ENCODE results near the gene ASB9. TPM values are rescaled to one million over a fixed set of nuclear protein-coding genes. Genes with fewer than 3 reads are reported as not detected.
"Not testable (repeated sequence)": the region's sequence is repeated elsewhere in the genome, so short reads cannot be mapped to it uniquely, and the experiment has no call there.

The ASB9 gene
- total and polyA plus RNA-seq, 2 of the 8 experiments (the other 6 are each of a cell fraction or from before 2014, with no cell fraction given), result 0.54 to 1.2 TPM

GRCh38 chrX:15305899-15306298, 36.0 kb upstream of the ASB9 start:
- POLR2A ChIA-PET (ENCODE audit: partially characterized antibody), result not testable (repeated sequence)

More at GRCh38 chrX:15305899-15306298, 36.0 kb upstream of the ASB9 start:
- H4K5ac ChIP-seq (ENCODE audit: insufficient read length, low read depth, low read length); H3K14ac ChIP-seq (ENCODE audit: insufficient read length); H3K4ac ChIP-seq (replicated peaks; ENCODE audit: insufficient read length, low read depth, low read length); H3K4me1 ChIP-seq (replicated peaks in 1 of 4; ENCODE audit: control insufficient read depth in 3 of 4, insufficient read depth in 4 of 4, low read length in 3 of 4); H4K8ac ChIP-seq (ENCODE audit: extremely low read depth, insufficient read depth, low read length); H2BK120ac ChIP-seq (replicated peaks; ENCODE audit: low read depth, low read length); H3K36me3 ChIP-seq (ENCODE audit: control insufficient read depth in 2 of 4, insufficient read depth in 4 of 4, low read length in 3 of 4); H3K79me2 ChIP-seq (ENCODE audit: control insufficient read depth in 1 of 2, insufficient read depth in 2 of 2, low read length in 2 of 2); H2BK20ac ChIP-seq (ENCODE audit: low read length); H3K4me3 ChIP-seq (ENCODE audit: extremely low read depth in 1 of 4, insufficient read depth in 2 of 4, low read depth in 3 of 4, low read length in 4 of 4); H3K23ac ChIP-seq (ENCODE audit: insufficient read length); H3K23me2 ChIP-seq (ENCODE audit: low read depth, low read length); H4K91ac ChIP-seq (replicated peaks; ENCODE audit: insufficient read length, low read length); H3K18ac ChIP-seq (ENCODE audit: extremely low read depth, low read length); H2BK5ac ChIP-seq (ENCODE audit: low read depth, low read length); H3K56ac ChIP-seq (replicated peaks; ENCODE audit: insufficient read length, low read depth, low read length); H3K9ac ChIP-seq (replicated peaks in 1 of 4; ENCODE audit: extremely low read depth in 1 of 4, low read depth in 3 of 4, low read length in 3 of 4); H3K79me1 ChIP-seq (ENCODE audit: low read depth, low read length); DNase-seq (ENCODE audit: low read depth in 1 of 2, low spot score in 2 of 2); H3K27ac ChIP-seq (ENCODE audit: low read depth, low read length); H2BK12ac ChIP-seq (ENCODE audit: low read depth, low read length); H3K27me3 ChIP-seq (replicated peaks in 1 of 4; ENCODE audit: control insufficient read depth in 3 of 4, extremely low read depth in 1 of 4, insufficient read depth in 3 of 4, low read length in 3 of 4); H2AK5ac ChIP-seq (ENCODE audit: low read depth, low read length); H2BK15ac ChIP-seq (ENCODE audit: low read length); H3K9me3 ChIP-seq (ENCODE audit: insufficient read depth in 2 of 2, low read depth in 1 of 2, low read length in 1 of 2); H4K20me1 ChIP-seq (replicated peaks in 1 of 2; ENCODE audit: control insufficient read depth in 1 of 2, insufficient read depth in 2 of 2, low read length in 2 of 2); H3K4me2 ChIP-seq (ENCODE audit: insufficient read depth in 1 of 2, low read depth in 2 of 2, low read length in 2 of 2); FAIRE-seq; H2AFZ ChIP-seq (ENCODE audit: low read length): not testable (repeated sequence)
- CTCF ChIA-PET (ENCODE audit: partially characterized antibody), result interaction anchor here (0.6 kb wide), 1 partner anchor 1903 kb away, joined by 6 read pairs; no protein-coding TSS in a partner anchor
- 54% methylated on average over 3 of the region's 3 CpGs; no CpG with 5 or more reads in 1 of the 2 experiments for WGBS, 2 experiments (ENCODE audit: extremely low coverage in 1 of 2, insufficient coverage in 1 of 2, insufficient read length in 1 of 2, insufficient replicate concordance in 2 of 2, low coverage in 1 of 2, low lambda C conversion rate in 2 of 2, missing lambda C conversion rate in 1 of 2)
